Breast epithelium (tissue), 4 donors: ENCODE data around the gene CDC5L. TPM values are rescaled to one million over a fixed set of nuclear protein-coding genes. Genes with fewer than 3 reads are reported as not detected.

ENCODE experiments used
- DNase-seq, 2 donors: peaks; one replicate each; pipeline ENCODE4 v3.0.0-alpha.2; 2019; ENCODE audit warnings: low spot score in 2 of 2
- H3K27ac ChIP-seq, 2 donors: fragments of 200-600 bp; sonication (generic) in 1 of 2; one replicate each; pipeline ENCODE4 v1.5.1; 2016 to 2019; ENCODE audit warnings: mild to moderate bottlenecking in 1 of 2
- H3K27me3 ChIP-seq, 2 donors: fragments of 200-600 bp; sonication (generic) in 1 of 2; one replicate each; pipeline versions ENCODE4 v1.5.1 to v1.6.0; 2017 to 2019; ENCODE audit warnings: control low read depth in 1 of 2, mild to moderate bottlenecking in 1 of 2
- H3K36me3 ChIP-seq: fragments of 200-600 bp; one replicate; pipeline ENCODE4 v1.5.1; 2019
- H3K4me1 ChIP-seq, 2 donors: fragments of 200-600 bp; sonication (generic); one replicate each; pipeline ENCODE4 v1.5.1; 2016 to 2019; ENCODE audit warnings: control low read depth in 1 of 2
- H3K4me3 ChIP-seq, 3 donors: fragments of 200-600 bp; sonication (generic); 1 replicate in 2 of 3; 2 replicates in 1 of 3; pipeline ENCODE4 v1.5.1; 2016 to 2019; ENCODE audit warnings: mild to moderate bottlenecking in 3 of 3, moderate library complexity in 2 of 3
- H3K9me3 ChIP-seq, 2 donors: fragments of 200-600 bp; sonication (generic) in 1 of 2; one replicate each; pipeline ENCODE4 v1.5.1; 2016 to 2019; ENCODE audit warnings: control low read depth in 1 of 2
- POLR2A ChIP-seq: fragments of 450-650 bp; IDR thresholded peaks from one replicate; pipeline ENCODE4 v1.6.1; 2016; ENCODE audit warnings: antibody characterized with exemption, mild to moderate bottlenecking, moderate library complexity
- POLR2AphosphoS5 ChIP-seq, 3 donors: sonication (generic); formaldehyde crosslinking; IDR thresholded peaks; one replicate each; pipeline ENCODE4 v1.6.1; 2017; ENCODE audit warnings: antibody characterized with exemption in 3 of 3
- intact Hi-C: fragments of 100-400 bp; cut with DNase I; formaldehyde crosslinking; loops from one replicate; pipeline ENCODE4 v1.15.1; 2023; ENCODE audit warnings: low total_unique reads
- total RNA-seq, 3 donors: library from RNA; depleted of rRNA; stranded (reverse); fragments of >200 nt; gene quantifications; one replicate each; pipeline ENCODE4 v1.1.0, GENCODE V29; 2016
- TF ChIP-seq, protein P1 (sequence below), 3 donors: fragments of 450-650 bp; IDR thresholded peaks; one replicate each; pipeline ENCODE4 v1.5.1; 2016 to 2017; ENCODE audit warnings: antibody characterized with exemption in 3 of 3, mild to moderate bottlenecking in 3 of 3, moderate library complexity in 3 of 3

Gene CDC5L
- total RNA-seq, 3 donors from 2014 or later = 21.1 to 29.1 (median 22.0) TPM

DNA sequence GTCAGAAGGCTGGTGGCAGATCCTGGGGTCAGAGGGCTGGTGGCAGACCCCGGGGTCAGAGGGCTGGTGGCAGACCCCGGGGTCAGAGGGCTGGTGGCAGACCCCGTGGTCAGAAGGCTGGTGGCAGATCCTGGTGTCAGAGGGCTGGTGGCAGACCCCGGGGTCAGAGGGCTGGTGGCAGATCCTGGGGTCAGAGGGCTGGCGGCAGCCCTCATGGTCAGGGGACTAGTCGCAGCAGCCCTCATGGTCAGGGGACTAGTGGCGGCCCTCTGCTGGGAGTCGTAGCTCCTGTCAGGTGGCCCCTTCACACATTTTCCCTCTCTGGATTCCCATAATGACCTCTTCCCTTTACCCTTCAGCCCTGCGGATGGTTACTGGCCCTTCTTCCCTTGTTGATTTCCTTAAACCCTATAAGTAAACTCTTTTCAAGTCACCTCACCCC, 86.7 kb downstream of the CDC5L start:
- no peaks in the 10 kb centered on the region for H3K36me3 ChIP-seq
- TF ChIP-seq, protein P1, sequence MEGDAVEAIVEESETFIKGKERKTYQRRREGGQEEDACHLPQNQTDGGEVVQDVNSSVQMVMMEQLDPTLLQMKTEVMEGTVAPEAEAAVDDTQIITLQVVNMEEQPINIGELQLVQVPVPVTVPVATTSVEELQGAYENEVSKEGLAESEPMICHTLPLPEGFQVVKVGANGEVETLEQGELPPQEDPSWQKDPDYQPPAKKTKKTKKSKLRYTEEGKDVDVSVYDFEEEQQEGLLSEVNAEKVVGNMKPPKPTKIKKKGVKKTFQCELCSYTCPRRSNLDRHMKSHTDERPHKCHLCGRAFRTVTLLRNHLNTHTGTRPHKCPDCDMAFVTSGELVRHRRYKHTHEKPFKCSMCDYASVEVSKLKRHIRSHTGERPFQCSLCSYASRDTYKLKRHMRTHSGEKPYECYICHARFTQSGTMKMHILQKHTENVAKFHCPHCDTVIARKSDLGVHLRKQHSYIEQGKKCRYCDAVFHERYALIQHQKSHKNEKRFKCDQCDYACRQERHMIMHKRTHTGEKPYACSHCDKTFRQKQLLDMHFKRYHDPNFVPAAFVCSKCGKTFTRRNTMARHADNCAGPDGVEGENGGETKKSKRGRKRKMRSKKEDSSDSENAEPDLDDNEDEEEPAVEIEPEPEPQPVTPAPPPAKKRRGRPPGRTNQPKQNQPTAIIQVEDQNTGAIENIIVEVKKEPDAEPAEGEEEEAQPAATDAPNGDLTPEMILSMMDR (IDR thresholded peaks at IDR 0.05) = no peak
- TF ChIP-seq POLR2AphosphoS5 (IDR thresholded peaks at IDR 0.05) (no peak), POLR2A (no peak)
- no peak overlapping the region for H3K4me3 ChIP-seq
- intact Hi-C loops = no loop called here
- DNase-seq = no peak
- no peaks in the 10 kb centered on the region for H3K27me3 ChIP-seq
- no peak overlapping the region for H3K27ac ChIP-seq
- H3K4me1 ChIP-seq = no peaks in the 10 kb centered on the region
- H3K9me3 ChIP-seq = no peaks in the 10 kb centered on the region

- H3K9me3 ChIP-seq = no peaks in the 10 kb centered on the region
- no peak overlapping the region for H3K4me3 ChIP-seq
- TF ChIP-seq, protein P1 (IDR thresholded peaks at IDR 0.05) = no peak
- TF ChIP-seq POLR2AphosphoS5 (IDR thresholded peaks at IDR 0.05) = no peak
- TF ChIP-seq POLR2A = no peak
- H3K27ac ChIP-seq = no peak overlapping the region
- no peaks in the 10 kb centered on the region for H3K4me1 ChIP-seq
- no peaks in the 10 kb centered on the region for H3K27me3 ChIP-seq
- DNase-seq = no peak
- intact Hi-C loops = loop anchor here (5.0 kb wide), 1 partner anchor 1448 kb away; no protein-coding TSS in a partner anchor
- H3K36me3 ChIP-seq = no peaks in the 10 kb centered on the region
These were observed 87.1 kb downstream of the CDC5L start for GRCh38 chr6:44474643-44475042.

- Histone ChIP-seq H3K4me3 (peak overlapping the region in 1 of 3 donors; percentile 13), H3K36me3 (no peaks in the 10 kb centered on the region), H3K27ac (no peak overlapping the region), H3K9me3 (no peaks in the 10 kb centered on the region), H3K4me1 (no peaks in the 10 kb centered on the region), H3K27me3 (no peaks in the 10 kb centered on the region)
- TF ChIP-seq, protein P1 (IDR thresholded peaks at IDR 0.05) = no peak
- TF ChIP-seq POLR2A (no peak), POLR2AphosphoS5 (IDR thresholded peaks at IDR 0.05) (no peak)
- no peak for DNase-seq
- intact Hi-C loops = loop anchor here (5.0 kb wide), 1 partner anchor 1447 kb away; no protein-coding TSS in a partner anchor
These were observed 87.9 kb downstream of the CDC5L start for GRCh38 chr6:44475417-44475778.

GRCh38 chr6:44475779-44476434, 88.4 kb downstream of the CDC5L start:
- Histone ChIP-seq H3K27me3 (no peaks in the 10 kb centered on the region), H3K36me3 (no peaks in the 10 kb centered on the region), H3K4me1 (no peaks in the 10 kb centered on the region), H3K4me3 (peak overlapping the region in 1 of 3 donors; percentile 13), H3K27ac (peak overlapping the region; percentile 46 to 81), H3K9me3 (no peaks in the 10 kb centered on the region)
- peak; percentile 74 to 80 for DNase-seq
- TF ChIP-seq POLR2A (no peak), POLR2AphosphoS5 (IDR thresholded peaks at IDR 0.05) (peak in 2 of 3 donors; percentile 26 to 63)
- TF ChIP-seq, protein P1 (IDR thresholded peaks at IDR 0.05) = peak; percentile 78 to 94 (median 88)
- intact Hi-C loops = loop anchor here (5.0 kb wide), 1 partner anchor 1446 kb away; no protein-coding TSS in a partner anchor

DNA sequence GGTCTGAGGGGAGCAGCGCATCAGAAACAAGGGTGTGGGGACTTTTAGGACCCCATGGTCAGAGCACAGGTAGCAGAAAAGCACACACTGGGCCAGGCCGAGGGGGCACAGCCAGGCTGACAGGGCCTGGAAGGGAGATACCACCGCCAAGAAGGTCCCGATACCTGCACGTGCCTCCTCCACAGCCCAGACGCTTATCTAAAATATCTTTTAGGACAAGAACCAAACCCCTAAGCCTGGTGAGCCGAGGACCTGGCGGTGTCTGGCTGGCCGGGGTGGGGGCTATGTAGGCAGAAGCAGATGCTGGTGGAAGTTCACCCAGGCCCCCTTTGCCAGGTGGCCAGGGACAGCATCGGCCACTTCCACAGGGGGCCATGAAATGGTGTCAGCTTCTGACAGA, 89.3 kb downstream of the CDC5L start:
- TF ChIP-seq POLR2A (no peak), POLR2AphosphoS5 (IDR thresholded peaks at IDR 0.05) (no peak)
- TF ChIP-seq, protein P1 (IDR thresholded peaks at IDR 0.05) = no peak

More for the DNA sequence above, 89.3 kb downstream of the CDC5L start:
- Histone ChIP-seq H3K27me3 (no peaks in the 10 kb centered on the region), H3K36me3 (no peaks in the 10 kb centered on the region), H3K4me1 (no peaks in the 10 kb centered on the region), H3K9me3 (no peaks in the 10 kb centered on the region), H3K4me3 (no peak overlapping the region), H3K27ac (no peak overlapping the region)
- intact Hi-C loops = loop anchor here (5.0 kb wide), 1 partner anchor 1445 kb away; no protein-coding TSS in a partner anchor
- no peak for DNase-seq
